DMS 273 (cell line): Measurements from ENCODE around the gene TMEM143.
"Not testable (repeated sequence)": the region's sequence is repeated elsewhere in the genome, so short reads cannot be mapped to it uniquely, and the experiment has no call there.

Source experiments
- DNase-seq: peaks from one replicate; lab custom pipeline; 2025; ENCODE audit not compliant: unreplicated experiment; lab: John Stamatoyannopoulos, UW

Gene TMEM143

DNA sequence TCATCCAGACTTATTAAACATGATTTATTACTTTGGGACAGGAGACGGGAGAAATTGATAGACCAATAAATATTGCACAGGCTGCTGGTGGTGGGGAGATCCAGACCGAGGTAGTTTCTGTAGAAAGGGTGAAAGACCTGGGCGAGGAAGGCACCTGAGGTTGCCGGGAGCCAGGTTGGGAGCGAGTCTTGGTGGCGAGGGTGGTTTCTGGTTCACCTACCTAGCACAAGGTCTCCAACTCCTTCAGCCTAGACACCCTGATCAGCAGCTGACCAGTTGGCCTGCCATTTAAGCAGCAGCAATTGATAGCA lies 31.4 kb downstream of the TMEM143 start:
- no peak for DNase-seq

GRCh38 chr19:48330012-48330681 lies 33.6 kb downstream of the TMEM143 start:
- DNase-seq = peak; percentile 90

GRCh38 chr19:48329167-48329891 lies 34.4 kb downstream of the TMEM143 start:
- DNase-seq = peak; percentile 44

DNA sequence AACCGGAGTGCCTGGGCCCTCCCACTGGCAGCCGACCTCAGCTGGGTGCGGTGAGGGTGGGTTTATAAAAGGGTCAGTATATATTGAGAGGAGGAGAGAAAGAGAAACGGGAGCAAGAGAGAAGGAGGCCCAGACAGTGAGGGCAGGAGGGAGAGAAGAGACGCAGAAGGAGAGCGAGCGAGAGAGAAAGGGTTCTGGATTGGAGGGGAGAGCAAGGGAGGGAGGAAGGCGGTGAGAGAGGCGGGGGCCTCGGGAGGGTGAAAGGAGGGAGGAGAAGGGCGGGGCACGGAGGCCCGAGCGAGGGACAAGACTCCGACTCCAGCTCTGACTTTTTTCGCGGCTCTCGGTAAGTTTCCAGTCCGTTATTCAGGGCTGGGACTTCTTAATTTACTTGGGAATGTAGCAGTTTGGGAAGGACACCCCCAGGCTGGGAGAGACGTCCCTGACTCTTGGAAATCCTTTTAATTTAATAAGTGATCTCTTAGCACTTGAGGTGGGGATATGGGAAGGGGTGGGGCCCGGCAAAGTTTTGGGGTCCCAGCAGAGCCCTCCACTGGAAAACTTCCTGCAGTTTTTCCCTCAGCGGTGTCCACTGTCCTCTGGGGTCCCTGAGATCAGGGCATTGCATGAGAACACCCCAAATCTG lies 38.4 kb downstream of the TMEM143 start, which contains the start of gene EMP3:
Gene EMP3, plus strand, starts transcription at position 288 of the 646 bp plus-strand sequence. CDS start 1,293 bp downstream, outside the sequence.
- DNase-seq = peak; percentile 83

GRCh38 chr19:48321622-48322591 lies 41.8 kb downstream of the TMEM143 start:
- peak; percentile 99 for DNase-seq

- DNase-seq = peak; percentile 82
These were observed 42.4 kb downstream of the TMEM143 start for GRCh38 chr19:48321372-48321621.

- DNase-seq = peak; percentile 94
These were observed 43.8 kb downstream of the TMEM143 start for GRCh38 chr19:48319647-48320541.

DNA sequence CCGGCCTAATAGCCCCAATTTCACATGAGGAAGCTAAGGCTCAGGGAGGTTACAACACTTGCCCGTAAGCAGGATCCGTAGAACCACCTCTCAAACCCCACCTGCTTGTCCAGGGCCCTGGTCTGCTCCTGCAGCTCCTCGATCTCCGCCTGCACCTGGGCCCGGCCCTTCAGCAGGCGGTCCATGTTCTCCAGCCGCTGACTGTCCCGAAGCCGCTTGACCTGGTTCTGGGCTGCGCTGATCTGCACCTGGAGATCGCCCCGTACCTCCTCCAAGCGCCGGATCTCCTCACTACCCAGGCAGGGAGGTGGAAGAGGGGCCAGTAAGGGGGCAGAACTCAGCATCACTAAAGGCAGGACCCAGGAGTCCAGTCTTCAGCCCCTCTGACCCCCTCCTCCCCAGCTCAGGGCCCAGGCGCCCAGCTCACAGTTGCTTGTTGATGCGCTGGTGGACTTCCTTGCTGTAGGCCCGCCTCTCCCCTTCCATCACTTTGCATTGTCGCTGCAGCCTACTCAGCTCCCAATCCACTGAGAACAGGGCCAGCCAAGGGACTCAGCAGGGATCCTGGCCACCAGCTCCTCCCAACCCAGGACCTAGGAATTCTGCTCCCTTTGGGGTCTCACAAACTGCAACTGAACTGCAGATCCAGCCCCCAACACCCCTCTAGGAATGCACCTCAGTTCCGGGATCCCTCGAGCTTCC lies 45.3 kb downstream of the TMEM143 start:
- DNase-seq = no peak

DNA sequence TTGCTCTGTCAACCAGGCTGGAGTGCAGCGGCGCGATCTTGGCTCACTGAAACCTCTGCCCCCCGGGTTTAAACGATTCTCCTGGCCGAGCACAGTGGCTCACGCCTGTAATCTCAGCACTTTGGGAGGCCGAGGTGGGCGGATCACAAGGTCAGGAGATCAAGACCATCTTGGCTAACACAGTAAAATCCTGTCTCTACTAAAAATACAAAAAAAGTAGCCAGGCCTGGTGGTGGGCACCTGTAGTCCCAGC lies 46.1 kb downstream of the TMEM143 start:
- DNase-seq = not testable (repeated sequence)

GRCh38 chr19:48315712-48316111 lies 48.0 kb downstream of the TMEM143 start:
- DNase-seq = no peak

- no peak for DNase-seq
These were observed 52.4 kb downstream of the TMEM143 start for GRCh38 chr19:48311384-48311783.

- no peak for DNase-seq
These were observed 53.5 kb downstream of the TMEM143 start for GRCh38 chr19:48310227-48310626.

DNA sequence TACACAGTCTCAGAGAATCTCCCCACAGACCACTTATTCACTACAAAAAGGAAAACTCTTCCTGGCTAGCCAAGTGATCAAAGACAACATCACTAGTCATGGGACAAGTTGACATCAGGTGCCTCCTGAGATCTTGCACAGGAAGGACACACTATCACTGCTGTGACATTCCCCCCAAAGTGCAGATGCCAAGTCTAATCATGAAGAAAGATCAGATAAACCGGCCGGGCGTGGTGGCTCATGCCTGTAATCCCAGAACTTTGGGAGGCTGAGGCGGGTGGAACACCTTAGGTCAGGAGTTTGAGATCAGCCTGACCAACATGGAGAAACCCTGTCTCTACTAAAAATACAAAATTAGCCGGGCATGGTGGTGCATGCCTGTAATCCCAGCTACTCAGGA lies 54.0 kb downstream of the TMEM143 start:
- DNase-seq = not testable (repeated sequence)

DNA sequence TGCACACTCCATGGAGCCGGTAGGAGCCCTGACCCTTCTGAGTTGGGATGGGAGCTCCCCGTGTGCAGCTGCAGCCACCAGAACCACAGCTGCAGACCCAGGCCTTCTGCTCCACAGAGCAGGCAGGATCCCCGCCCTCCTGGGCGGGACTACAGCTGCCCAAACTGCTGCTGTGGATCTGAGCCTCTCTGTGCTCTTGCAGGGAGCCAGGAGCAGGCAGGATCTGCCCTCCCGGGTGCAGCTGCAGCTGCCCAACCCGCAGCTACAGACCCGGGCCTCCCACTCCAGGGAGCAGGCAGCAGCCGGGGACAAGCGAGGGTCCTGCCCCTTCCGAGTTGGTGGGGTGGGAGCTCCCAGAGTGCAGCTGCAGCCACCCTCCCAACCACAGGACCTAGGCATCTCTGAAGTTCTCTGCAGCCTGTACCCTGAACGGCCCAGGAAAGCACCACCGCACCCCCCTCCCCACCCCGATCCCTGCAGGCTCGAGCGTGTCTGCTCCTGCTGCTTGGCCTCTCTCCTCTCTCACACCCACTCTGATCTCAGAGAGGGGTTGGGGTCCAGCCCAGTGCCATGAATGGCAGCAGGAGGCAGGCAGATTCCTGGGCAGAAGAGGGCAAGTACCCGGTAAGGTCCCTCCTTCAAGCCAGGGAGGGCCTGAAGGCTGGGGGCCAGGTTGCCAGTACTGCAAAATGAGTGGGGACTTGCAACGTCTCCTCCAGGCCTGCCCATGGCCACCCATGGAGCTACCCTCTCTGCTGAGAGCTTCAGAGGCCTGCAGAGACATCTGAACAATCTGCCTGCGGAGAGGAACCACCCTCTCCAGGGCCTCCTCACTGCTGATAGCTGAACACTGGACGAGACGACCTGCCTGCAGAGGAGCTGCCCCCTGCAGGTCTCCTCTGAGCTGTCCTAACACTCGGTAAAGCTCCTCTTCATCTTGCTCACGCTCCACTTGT lies 54.8 kb downstream of the TMEM143 start:
- peak; percentile 75 for DNase-seq

GRCh38 chr19:48303866-48304265 lies 59.9 kb downstream of the TMEM143 start:
- no peak for DNase-seq

GRCh38 chr19:48303367-48303766 lies 60.4 kb downstream of the TMEM143 start:
- no peak for DNase-seq

DNA sequence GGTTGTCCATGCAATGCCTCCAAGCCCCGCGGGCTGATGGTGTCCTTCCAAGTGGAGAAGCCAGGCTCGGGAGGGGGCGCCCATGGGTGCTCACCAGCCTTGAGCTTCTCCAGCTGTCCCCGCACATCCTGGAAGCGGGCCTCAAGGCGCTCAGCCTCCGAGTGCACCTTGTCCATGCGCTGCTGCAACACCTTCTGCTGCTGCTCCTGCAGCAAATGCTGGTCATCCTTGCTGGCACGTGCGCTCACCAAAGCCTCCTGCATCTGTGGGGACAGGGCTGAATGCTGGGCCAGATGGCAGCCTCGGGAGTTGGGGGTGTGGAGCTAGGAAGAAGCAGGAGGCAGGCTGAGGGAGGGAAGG lies 61.2 kb downstream of the TMEM143 start:
- peak; percentile 73 for DNase-seq

DNA sequence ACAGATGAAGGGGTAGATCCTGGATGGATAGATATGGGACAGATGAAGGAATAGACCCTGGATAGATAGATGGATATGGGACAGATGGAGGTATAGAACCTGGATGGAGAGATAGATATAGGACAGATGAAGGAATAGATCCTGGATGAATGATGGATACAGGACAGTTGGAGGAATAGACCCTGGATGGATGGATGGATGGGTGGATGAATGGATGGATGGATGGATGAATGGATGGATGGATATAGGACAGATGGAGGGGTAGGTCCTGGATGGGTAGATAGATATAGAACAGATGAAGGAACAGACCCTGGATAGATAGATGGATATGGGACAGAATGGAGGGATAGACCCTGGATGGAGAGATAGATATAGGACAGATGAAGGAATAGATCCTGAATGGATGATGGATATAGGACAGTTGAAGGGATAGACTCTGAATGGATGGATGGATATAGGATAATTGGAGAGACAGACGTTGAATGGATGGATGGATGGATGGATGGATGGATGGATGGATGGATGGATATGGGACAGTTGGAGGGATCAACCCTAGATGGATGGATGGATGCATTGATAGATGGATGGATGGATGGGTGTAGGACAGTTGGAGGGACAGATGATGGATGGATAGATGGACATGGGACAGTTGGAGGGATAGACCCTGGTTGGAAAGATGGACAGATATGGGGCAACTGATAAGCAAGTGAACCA lies 61.7 kb downstream of the TMEM143 start:
- DNase-seq = no peak
